HepG2 (cell line): ENCODE measurements around the gene AARSD1.
"Not testable (repeated sequence)": the region's sequence is repeated elsewhere in the genome, so short reads cannot be mapped to it uniquely, and the experiment has no call there.

ENCODE experiments used
- CBX2 ChIP-seq, 2 experiments: fragments of 200-600 bp in 1 of 2; sonication (generic); formaldehyde crosslinking in 1 of 2; IDR thresholded peaks; 2 replicates each; pipeline versions ENCODE4 v1.7.0 to v1.8.1; 2018 to 2022; ENCODE audit warnings: low read depth in 2 of 2, low read length in 1 of 2, mild to moderate bottlenecking in 1 of 2, missing genetic modification reagents in 1 of 2
- CHD2 ChIP-seq: IDR thresholded peaks from 2 replicates; pipeline ENCODE4 v1.6.1; 2011; ENCODE audit warnings: low read depth, low read length, improper control_type of control experiment
- TBX2 ChIP-seq: sonication (generic); formaldehyde crosslinking; IDR thresholded peaks from 2 replicates; pipeline ENCODE4 v1.5.0; 2020; ENCODE audit warnings: missing genetic modification reagents, mild to moderate bottlenecking, borderline replicate concordance

DNA sequence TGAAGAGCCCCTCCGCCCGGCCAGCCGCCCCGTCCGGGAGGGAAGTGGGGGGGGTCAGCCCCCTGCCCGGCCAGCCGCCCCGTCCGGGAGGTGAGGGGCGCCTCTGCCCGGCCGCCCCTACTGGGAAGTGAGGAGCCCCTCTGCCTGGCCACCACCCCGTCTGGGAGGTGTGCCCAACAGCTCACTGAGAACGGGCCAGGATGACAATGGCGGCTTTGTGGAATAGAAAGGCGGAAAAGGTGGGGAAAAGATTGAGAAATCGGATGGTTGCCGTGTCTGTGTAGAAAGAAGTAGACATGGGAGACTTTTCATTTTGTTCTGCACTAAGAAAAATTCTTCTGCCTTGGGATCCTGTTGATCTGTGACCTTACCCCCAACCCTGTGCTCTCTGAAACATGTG lies 9.1 kb upstream of the AARSD1 start:
- not testable (repeated sequence) for TF ChIP-seq CBX2 (IDR thresholded peaks at IDR 0.05; ENCODE audit: low read depth, low read length); CBX2 (CRISPR knock-in tag; IDR thresholded peaks at IDR 0.05; ENCODE audit: low read depth); CHD2; TBX2 (CRISPR knock-in tag)
